Trophoblast cell (in vitro differentiated cells and primary cell): ENCODE data around the gene WBP11. TPM values are rescaled to one million over a fixed set of nuclear protein-coding genes. Genes with fewer than 3 reads are reported as not detected.
A peak's percentile ranks its signal among the peaks of the same experiment; 100 is the strongest.

Source experiments
- DNase-seq, 2 donors: peaks; one replicate each; pipeline ENCODE4 v3.0.0-alpha.2; 2016
- H2AFZ ChIP-seq: 2 replicates; pipeline ENCODE4 v1.6.1; 2013; ENCODE audit warnings: low read length, moderate library complexity, mild to moderate bottlenecking; ENCODE audit not compliant: insufficient read depth, poor library complexity
- H2AK5ac ChIP-seq: 2 replicates; pipeline ENCODE4 v1.6.1; 2013; ENCODE audit warnings: mild to moderate bottlenecking, low read length
- H2BK120ac ChIP-seq: 2 replicates; pipeline ENCODE4 v1.6.1; 2013; ENCODE audit warnings: low read length, mild to moderate bottlenecking, moderate library complexity; ENCODE audit not compliant: insufficient read depth, poor library complexity
- H2BK12ac ChIP-seq: 2 replicates; pipeline ENCODE4 v1.6.1; 2013; ENCODE audit warnings: mild to moderate bottlenecking, low read length, moderate library complexity
- H2BK5ac ChIP-seq: 2 replicates; pipeline ENCODE4 v1.6.1; 2013; ENCODE audit warnings: low read length, low read depth, moderate library complexity, mild to moderate bottlenecking; ENCODE audit not compliant: poor library complexity
- H3K14ac ChIP-seq: 2 replicates; pipeline ENCODE4 v1.6.1; 2013; ENCODE audit warnings: mild to moderate bottlenecking, low read length
- H3K18ac ChIP-seq: 2 replicates; pipeline ENCODE4 v1.6.1; 2013; ENCODE audit warnings: mild to moderate bottlenecking, low read length
- H3K23ac ChIP-seq: 2 replicates; pipeline ENCODE4 v1.6.1; 2013; ENCODE audit warnings: low read length
- H3K27ac ChIP-seq: 2 replicates; pipeline ENCODE4 v1.5.1; 2013; ENCODE audit warnings: low read depth, mild to moderate bottlenecking, inconsistent platforms, low read length, moderate library complexity
- H3K27me3 ChIP-seq: 2 replicates; pipeline ENCODE4 v1.6.1; 2013; ENCODE audit warnings: inconsistent platforms, mild to moderate bottlenecking, low read length, moderate library complexity; ENCODE audit not compliant: insufficient read depth
- H3K36me3 ChIP-seq, 2 experiments: 1 replicate in 1 of 2; 2 replicates in 1 of 2; pipeline ENCODE4 v1.6.1; 2013; ENCODE audit warnings: low read length in 2 of 2, mild to moderate bottlenecking in 2 of 2, moderate library complexity in 1 of 2; ENCODE audit not compliant: insufficient read depth in 2 of 2, control insufficient read depth in 1 of 2
- H3K4ac ChIP-seq: 2 replicates; pipeline ENCODE4 v1.6.1; 2013; ENCODE audit warnings: low read depth, mild to moderate bottlenecking, low read length, moderate library complexity
- H3K4me1 ChIP-seq, 2 experiments: 1 replicate in 1 of 2; 2 replicates in 1 of 2; pipeline ENCODE4 v1.6.1; 2013; ENCODE audit warnings: low read length in 2 of 2, mild to moderate bottlenecking in 2 of 2, moderate library complexity in 1 of 2; ENCODE audit not compliant: insufficient read depth in 2 of 2, control insufficient read depth in 1 of 2
- H3K4me2 ChIP-seq: 2 replicates; pipeline ENCODE4 v1.6.1; 2013; ENCODE audit warnings: inconsistent platforms, mild to moderate bottlenecking, low read length, moderate library complexity
- H3K4me3 ChIP-seq: 2 replicates; pipeline ENCODE4 v1.5.1; 2013; ENCODE audit warnings: mild to moderate bottlenecking, low read depth, low read length, inconsistent platforms
- H3K79me1 ChIP-seq: one replicate; pipeline ENCODE4 v1.6.1; 2013; ENCODE audit warnings: low read length
- H3K79me2 ChIP-seq: 2 replicates; pipeline ENCODE4 v1.6.1; 2013; ENCODE audit warnings: low read length, mild to moderate bottlenecking; ENCODE audit not compliant: control insufficient read depth, insufficient read depth, poor library complexity
- H3K9ac ChIP-seq: 2 replicates; pipeline ENCODE4 v1.6.1; 2013; ENCODE audit warnings: mild to moderate bottlenecking, low read length
- H3K9me3 ChIP-seq: 2 replicates; pipeline ENCODE4 v1.6.1; 2013; ENCODE audit warnings: low read depth, mild to moderate bottlenecking, control low read depth, inconsistent platforms, low read length; ENCODE audit not compliant: insufficient read depth
- H4K12ac ChIP-seq: 2 replicates; pipeline ENCODE4 v1.6.1; 2013; ENCODE audit warnings: low read depth, mild to moderate bottlenecking, low read length, moderate library complexity
- H4K8ac ChIP-seq: 2 replicates; pipeline ENCODE4 v1.6.1; 2013; ENCODE audit warnings: low read depth, mild to moderate bottlenecking, low read length, moderate library complexity
- H4K91ac ChIP-seq: one replicate; pipeline ENCODE4 v1.6.1; 2013; ENCODE audit warnings: low read depth, mild to moderate bottlenecking, low read length, moderate library complexity
- WGBS: extraction: QIAGEN DNeasy Blood & Tissue Kit; methylation state at CpG from one replicate; pipeline ENCODE4 v1.1.7; 2013; ENCODE audit warnings: missing lambda C conversion rate; ENCODE audit not compliant: insufficient read length, insufficient coverage; ENCODE audit errors: extremely low coverage; 5-methylcytosine and 5-hydroxymethylcytosine counted together
- polyA plus RNA-seq: library from polyadenylated mRNA; stranded (reverse); fragments of 200-250 nt; gene quantifications from 2 replicates; pipeline ENCODE4 v1.2.3, GENCODE V29; 2013

WBP11 gene
- polyA plus RNA-seq = 101 and 107 TPM in 2 replicates

- peak within 1 kb of the TSS; percentile 93 for H3K4me2 ChIP-seq
- H4K12ac ChIP-seq = peak within 1 kb of the TSS; percentile 81
- H4K8ac ChIP-seq = peak within 1 kb of the TSS; percentile 81
- H3K9me3 ChIP-seq = peaks cover 2% of the 10 kb centered on the region
- H3K14ac ChIP-seq = peak within 1 kb of the TSS; percentile 37
- H3K27me3 ChIP-seq = no peaks in the 10 kb centered on the region
- no peak within 1 kb of the TSS for H3K23ac ChIP-seq
- peak within 1 kb of the TSS; percentile 37 for H2AK5ac ChIP-seq
- peaks cover 6% of the 10 kb centered on the region for H3K79me1 ChIP-seq
- peak within 1 kb of the TSS; percentile 94 for H3K9ac ChIP-seq
- H2AFZ ChIP-seq = peak within 1 kb of the TSS; percentile 93
- peak; percentile 98 to 99 for DNase-seq
- H3K4me3 ChIP-seq = peak within 1 kb of the TSS; percentile 98
- peak within 1 kb of the TSS; percentile 17 for H3K18ac ChIP-seq
- H3K27ac ChIP-seq = peak within 1 kb of the TSS; percentile 52
- H3K79me2 ChIP-seq = peaks cover 8% of the 10 kb centered on the region
- H4K91ac ChIP-seq = peak within 1 kb of the TSS; percentile 64
- peaks cover 0 to 5% of the 10 kb centered on the region in 2 experiments for H3K36me3 ChIP-seq
- H2BK12ac ChIP-seq = no peak within 1 kb of the TSS
- no CpG with 5 or more reads among the region's 50 CpGs for WGBS
- H3K4me1 ChIP-seq = no peaks in the 10 kb centered on the region
- H2BK5ac ChIP-seq = peak within 1 kb of the TSS; percentile 39
- peak within 1 kb of the TSS; percentile 16 for H2BK120ac ChIP-seq
- peak within 1 kb of the TSS; percentile 98 for H3K4ac ChIP-seq
Measured at GRCh38 chr12:14803011-14803829, at the start of gene WBP11, which contains the start of gene C12orf60. Gene WBP11 (minus strand): TSS chr12:14803478. CDS start chr12:14801383, 2,095 bp downstream. Gene C12orf60 (plus strand): TSS chr12:14803670. CDS start chr12:14822936, 19,266 bp downstream.

DNA sequence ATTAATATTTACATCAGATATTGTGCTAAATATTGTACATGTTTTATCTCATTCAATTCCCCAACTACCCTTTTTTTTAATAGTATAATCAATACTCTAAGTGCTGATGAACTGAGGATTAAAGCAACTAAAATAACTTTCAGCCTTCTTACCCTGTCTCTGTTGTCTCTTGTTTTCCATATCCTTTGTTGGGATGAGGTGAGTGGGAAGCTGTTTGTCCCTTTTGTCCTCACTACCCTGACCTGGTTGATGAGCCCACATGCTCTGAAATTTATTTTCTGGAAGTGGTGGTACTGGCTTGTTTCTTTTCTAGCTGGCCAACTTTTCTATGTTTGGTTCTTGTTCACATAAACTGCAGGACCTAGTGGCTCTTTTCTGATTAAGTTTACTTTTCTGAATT is 49.6 kb upstream of the WBP11 start:
- Histone ChIP-seq H3K23ac (no peak overlapping the region), H3K79me1 (peaks cover 33% of the 10 kb centered on the region), H2BK12ac (peak overlapping the region; percentile 99), H3K4ac (no peak overlapping the region), H2BK120ac (peak overlapping the region; percentile 81), H2BK5ac (peak overlapping the region; percentile 89), H4K12ac (no peak overlapping the region), H3K4me3 (no peak overlapping the region), H2AFZ (no peak overlapping the region), H3K14ac (no peak overlapping the region), H3K4me2 (no peak overlapping the region), H3K9ac (no peak overlapping the region), H3K27me3 (no peaks in the 10 kb centered on the region), H3K36me3 (no peaks in the 10 kb centered on the region), H3K9me3 (no peaks in the 10 kb centered on the region), H3K18ac (no peak overlapping the region), H4K8ac (no peak overlapping the region), H3K27ac (peak overlapping the region; percentile 57), H2AK5ac (no peak overlapping the region), H3K4me1 (peaks cover 4 to 21% of the 10 kb centered on the region in 2 experiments), H3K79me2 (peaks cover 2% of the 10 kb centered on the region), H4K91ac (peak overlapping the region; percentile 98)
- no peak for DNase-seq

- Histone ChIP-seq H3K9ac (no peak overlapping the region), H2BK12ac (peak overlapping the region; percentile 2), H3K14ac (peak overlapping the region; percentile 3), H2AK5ac (no peak overlapping the region), H3K4ac (no peak overlapping the region), H3K9me3 (no peaks in the 10 kb centered on the region), H3K23ac (no peak overlapping the region), H3K79me1 (peaks cover 37% of the 10 kb centered on the region), H3K36me3 (no peaks in the 10 kb centered on the region), H3K27me3 (no peaks in the 10 kb centered on the region), H4K91ac (peak overlapping the region; percentile 58), H3K4me3 (no peak overlapping the region), H3K4me1 (peaks cover 4 to 21% of the 10 kb centered on the region in 2 experiments), H4K8ac (peak overlapping the region; percentile 5), H2AFZ (no peak overlapping the region), H3K79me2 (peaks cover 2% of the 10 kb centered on the region), H2BK120ac (peak overlapping the region; percentile 77), H3K18ac (no peak overlapping the region), H3K4me2 (peak overlapping the region; percentile 17), H2BK5ac (peak overlapping the region; percentile 87), H3K27ac (peak overlapping the region; percentile 92), H4K12ac (no peak overlapping the region)
- WGBS = no CpG with 5 or more reads among the region's 1 CpG
- DNase-seq = no peak
Measured at GRCh38 chr12:14850929-14851663, 47.8 kb upstream of the WBP11 start.

DNA sequence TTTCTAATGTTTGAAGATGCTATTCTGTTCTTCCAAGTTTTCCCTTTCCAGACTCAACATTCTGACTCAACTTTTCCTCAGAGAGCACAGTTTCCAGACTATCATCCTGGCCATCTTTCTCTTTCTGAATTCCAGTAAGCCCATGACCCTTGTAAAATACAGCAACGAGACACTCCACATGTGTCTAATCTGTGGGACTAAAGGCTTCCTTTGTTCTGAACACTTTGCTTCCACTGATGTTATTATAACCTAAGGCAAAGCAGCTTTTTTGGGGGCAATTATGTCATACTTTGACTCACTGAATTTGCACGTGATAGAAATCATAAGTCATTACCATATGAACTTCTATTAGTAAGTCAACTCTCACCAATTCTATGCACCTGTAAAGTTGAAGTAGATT is 46.4 kb upstream of the WBP11 start:
- Histone ChIP-seq H4K8ac (no peak overlapping the region), H3K79me1 (peaks cover 35% of the 10 kb centered on the region), H3K4me1 (peaks cover 4 to 21% of the 10 kb centered on the region in 2 experiments), H3K14ac (no peak overlapping the region), H3K27ac (peak overlapping the region; percentile 84), H3K18ac (no peak overlapping the region), H3K9me3 (no peaks in the 10 kb centered on the region), H3K4me3 (no peak overlapping the region), H4K12ac (no peak overlapping the region), H3K23ac (no peak overlapping the region), H3K4ac (no peak overlapping the region), H3K79me2 (peaks cover 2% of the 10 kb centered on the region), H3K4me2 (no peak overlapping the region), H3K36me3 (no peaks in the 10 kb centered on the region), H2BK120ac (no peak overlapping the region), H3K9ac (no peak overlapping the region), H2BK12ac (no peak overlapping the region), H2AK5ac (no peak overlapping the region), H4K91ac (no peak overlapping the region), H2BK5ac (no peak overlapping the region), H3K27me3 (no peaks in the 10 kb centered on the region), H2AFZ (no peak overlapping the region)
- no CpG with 5 or more reads among the region's 2 CpGs for WGBS
- no peak for DNase-seq
